ENCODE measurements around the gene IZUMO1R.

DNA sequence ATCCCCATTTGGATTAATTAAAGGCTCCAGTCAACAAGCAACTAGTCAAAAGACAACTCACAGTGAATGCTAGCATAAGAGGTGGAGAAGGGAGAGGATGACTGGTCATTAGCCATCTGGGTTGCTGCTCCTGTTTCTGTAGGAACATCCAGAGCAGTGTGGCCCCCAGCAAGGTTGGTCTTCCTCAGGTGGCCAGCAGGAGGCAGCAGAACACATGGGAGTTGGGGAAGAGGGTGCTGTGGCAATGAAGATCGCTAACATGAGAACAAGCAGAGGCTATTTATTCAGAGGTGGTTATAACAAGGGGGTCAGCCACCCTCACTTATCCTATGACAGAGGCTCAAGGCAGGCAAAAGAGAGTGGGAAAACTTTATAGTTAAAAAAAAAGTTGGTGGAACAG is 21.3 kb downstream of the IZUMO1R start:
- TF ChIP-seq, protein P1, sequence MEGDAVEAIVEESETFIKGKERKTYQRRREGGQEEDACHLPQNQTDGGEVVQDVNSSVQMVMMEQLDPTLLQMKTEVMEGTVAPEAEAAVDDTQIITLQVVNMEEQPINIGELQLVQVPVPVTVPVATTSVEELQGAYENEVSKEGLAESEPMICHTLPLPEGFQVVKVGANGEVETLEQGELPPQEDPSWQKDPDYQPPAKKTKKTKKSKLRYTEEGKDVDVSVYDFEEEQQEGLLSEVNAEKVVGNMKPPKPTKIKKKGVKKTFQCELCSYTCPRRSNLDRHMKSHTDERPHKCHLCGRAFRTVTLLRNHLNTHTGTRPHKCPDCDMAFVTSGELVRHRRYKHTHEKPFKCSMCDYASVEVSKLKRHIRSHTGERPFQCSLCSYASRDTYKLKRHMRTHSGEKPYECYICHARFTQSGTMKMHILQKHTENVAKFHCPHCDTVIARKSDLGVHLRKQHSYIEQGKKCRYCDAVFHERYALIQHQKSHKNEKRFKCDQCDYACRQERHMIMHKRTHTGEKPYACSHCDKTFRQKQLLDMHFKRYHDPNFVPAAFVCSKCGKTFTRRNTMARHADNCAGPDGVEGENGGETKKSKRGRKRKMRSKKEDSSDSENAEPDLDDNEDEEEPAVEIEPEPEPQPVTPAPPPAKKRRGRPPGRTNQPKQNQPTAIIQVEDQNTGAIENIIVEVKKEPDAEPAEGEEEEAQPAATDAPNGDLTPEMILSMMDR (IDR thresholded peaks at IDR 0.05) = peak; percentile 15
- TF ChIP-seq EZH2 (IDR thresholded peaks at IDR 0.05; ENCODE audit: borderline replicate concordance, insufficient read depth, low read depth, low read length, poor library complexity, severe bottlenecking) = no peak

All from B cell (primary cell).